ENCODE results near the gene MAMDC2. TPM values are rescaled to one million over a fixed set of nuclear protein-coding genes. Genes with fewer than 3 reads are reported as not detected.

MAMDC2 gene
- total RNA-seq, 1 experiment from 2014 or later = 4.6 TPM

GRCh38 chr9:70111641-70112236 is 68.1 kb downstream of the MAMDC2 start:
- no peak overlapping the region for H3K4me3 Mint-ChIP-seq
- Histone ChIP-seq H3K56ac (ENCODE audit: insufficient read length, low read depth, low read length) (no peak overlapping the region), H2BK20ac (ENCODE audit: low read depth, low read length, poor library complexity, severe bottlenecking) (no peak overlapping the region), H3K4me2 (ENCODE audit: insufficient read depth, insufficient read length, low read length) (no peak overlapping the region), H3K4me1 (ENCODE audit: insufficient read depth, low read length) (peaks cover 10% of the 10 kb centered on the region; the same call in 1 of the 2 replicates), H3K9ac (ENCODE audit: extremely low read depth, insufficient read length, low read length) (no peak overlapping the region), H3K79me2 (ENCODE audit: insufficient read depth, low read length) (no peaks in the 10 kb centered on the region), H4K91ac (ENCODE audit: insufficient read length, low read depth, low read length) (no peak overlapping the region), H3K27me3 (ENCODE audit: insufficient read depth, low read length) (no peaks in the 10 kb centered on the region), H4K20me1 (ENCODE audit: control insufficient read depth, insufficient read depth, insufficient read length) (no peaks in the 10 kb centered on the region), H3K79me1 (ENCODE audit: insufficient read depth, low read depth, low read length, poor library complexity, severe bottlenecking) (no peaks in the 10 kb centered on the region), H2BK5ac (ENCODE audit: insufficient read length, low read length) (no peak overlapping the region), H3K27ac (ENCODE audit: insufficient read length, low read depth, low read length) (no peak overlapping the region), H2BK15ac (ENCODE audit: low read depth, low read length) (no peak overlapping the region), H3K18ac (ENCODE audit: insufficient read length, low read depth, low read length) (no peak overlapping the region), H2AFZ (ENCODE audit: low read length) (no peak overlapping the region), H2AK5ac (ENCODE audit: insufficient read length, low read length) (no peak overlapping the region), H2BK12ac (ENCODE audit: insufficient read length, low read depth, low read length) (no peak overlapping the region), H3K23ac (ENCODE audit: insufficient read length, low read depth, low read length) (no peak overlapping the region), H3K14ac (ENCODE audit: insufficient read depth, low read length) (no peak overlapping the region), H4K5ac (ENCODE audit: insufficient read length, low read depth, low read length) (no peak overlapping the region), H4K8ac (replicated peaks; ENCODE audit: insufficient read length, low read depth, low read length) (no peak overlapping the region), H3K4ac (ENCODE audit: low read depth, low read length) (no peak overlapping the region), H2BK120ac (ENCODE audit: low read depth, low read length, poor library complexity, severe bottlenecking) (no peak overlapping the region), H3K9me3 (ENCODE audit: control insufficient read depth, low read depth, low read length) (no peaks in the 10 kb centered on the region), H3T11ph (ENCODE audit: low read length) (no peak overlapping the region), H3K23me2 (ENCODE audit: insufficient read length, low read depth, low read length, poor library complexity, severe bottlenecking) (no peaks in the 10 kb centered on the region)
- no peak for DNase-seq
- TF ChIP-seq CTCF (conservative IDR thresholded peaks at IDR 0.05) = no peak
- no CpG with 5 or more reads among the region's 5 CpGs for WGBS (ENCODE audit: extremely low coverage, insufficient read length, low lambda C conversion rate)
- H3K9me3 Mint-ChIP-seq = no peaks in the 10 kb centered on the region
- H3K36me3 Mint-ChIP-seq (ENCODE audit: insufficient read depth in 1 of 3, low read depth in 3 of 3) = peaks cover 0 to 4% (median 3%) of the 10 kb centered on the region in 3 experiments; a peak in 3 of 7 replicates
- no peak overlapping the region; a peak in 1 of 7 replicates for H3K27ac Mint-ChIP-seq
- no peaks in the 10 kb centered on the region; the same call in 1 of the 2 replicates for H3K27me3 Mint-ChIP-seq (ENCODE audit: low read depth)
- H3K4me1 Mint-ChIP-seq = peaks cover 47 to 50% of the 10 kb centered on the region in 2 experiments
